LNCaP clone FGC (cell line): ENCODE measurements around the gene PRTN3.
A peak's percentile ranks its signal among the peaks of the same experiment; 100 is the strongest.
"Not testable (repeated sequence)": the region's sequence is repeated elsewhere in the genome, so short reads cannot be mapped to it uniquely, and the experiment has no call there.

Experiments used
- DNase-seq: peaks from one replicate; pipeline ENCODE4 v3.0.0-alpha.2; 2011; ENCODE audit warnings: low read depth
- H3K4me3 ChIP-seq: 2 replicates; pipeline ENCODE4 v1.5.1; 2011; ENCODE audit warnings: mild to moderate bottlenecking, low read depth, low read length, control low read depth
- TF ChIP-seq, protein P1 (sequence below): IDR thresholded peaks from 2 replicates; pipeline ENCODE4 v1.5.1; 2012; ENCODE audit warnings: mild to moderate bottlenecking; ENCODE audit not compliant: control insufficient read depth, insufficient read depth; ENCODE audit errors: extremely low read depth

Gene PRTN3

DNA sequence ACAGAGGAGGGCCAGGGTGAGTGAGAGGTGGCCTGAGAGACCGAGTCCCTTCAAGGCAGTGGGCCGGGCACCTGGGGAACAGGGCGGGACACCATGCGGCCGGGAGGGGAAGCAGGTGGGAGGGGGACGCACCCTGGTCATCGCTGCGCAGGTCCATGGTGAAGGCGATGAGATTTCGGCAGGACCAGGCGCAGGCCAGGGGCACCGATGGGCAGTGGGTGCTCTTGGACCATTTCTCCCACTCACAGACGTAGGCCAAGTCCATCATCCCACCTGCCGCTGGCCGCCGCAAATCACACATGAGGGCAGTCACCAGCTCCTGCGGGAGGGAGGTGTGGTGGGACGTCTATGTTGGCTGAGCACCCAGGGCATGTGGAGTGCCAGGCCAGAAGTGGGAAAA, 50.0 kb downstream of the PRTN3 start:
- TF ChIP-seq, protein P1, sequence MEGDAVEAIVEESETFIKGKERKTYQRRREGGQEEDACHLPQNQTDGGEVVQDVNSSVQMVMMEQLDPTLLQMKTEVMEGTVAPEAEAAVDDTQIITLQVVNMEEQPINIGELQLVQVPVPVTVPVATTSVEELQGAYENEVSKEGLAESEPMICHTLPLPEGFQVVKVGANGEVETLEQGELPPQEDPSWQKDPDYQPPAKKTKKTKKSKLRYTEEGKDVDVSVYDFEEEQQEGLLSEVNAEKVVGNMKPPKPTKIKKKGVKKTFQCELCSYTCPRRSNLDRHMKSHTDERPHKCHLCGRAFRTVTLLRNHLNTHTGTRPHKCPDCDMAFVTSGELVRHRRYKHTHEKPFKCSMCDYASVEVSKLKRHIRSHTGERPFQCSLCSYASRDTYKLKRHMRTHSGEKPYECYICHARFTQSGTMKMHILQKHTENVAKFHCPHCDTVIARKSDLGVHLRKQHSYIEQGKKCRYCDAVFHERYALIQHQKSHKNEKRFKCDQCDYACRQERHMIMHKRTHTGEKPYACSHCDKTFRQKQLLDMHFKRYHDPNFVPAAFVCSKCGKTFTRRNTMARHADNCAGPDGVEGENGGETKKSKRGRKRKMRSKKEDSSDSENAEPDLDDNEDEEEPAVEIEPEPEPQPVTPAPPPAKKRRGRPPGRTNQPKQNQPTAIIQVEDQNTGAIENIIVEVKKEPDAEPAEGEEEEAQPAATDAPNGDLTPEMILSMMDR, result no peak

GRCh38 chr19:891421-892200, 50.8 kb downstream of the PRTN3 start:
- H3K4me3 ChIP-seq, result peak overlapping the region; percentile 88
- not testable (repeated sequence) for DNase-seq

More for the DNA sequence above, 50.0 kb downstream of the PRTN3 start:
- H3K4me3 ChIP-seq, result no peak overlapping the region
- no peak for DNase-seq

DNA sequence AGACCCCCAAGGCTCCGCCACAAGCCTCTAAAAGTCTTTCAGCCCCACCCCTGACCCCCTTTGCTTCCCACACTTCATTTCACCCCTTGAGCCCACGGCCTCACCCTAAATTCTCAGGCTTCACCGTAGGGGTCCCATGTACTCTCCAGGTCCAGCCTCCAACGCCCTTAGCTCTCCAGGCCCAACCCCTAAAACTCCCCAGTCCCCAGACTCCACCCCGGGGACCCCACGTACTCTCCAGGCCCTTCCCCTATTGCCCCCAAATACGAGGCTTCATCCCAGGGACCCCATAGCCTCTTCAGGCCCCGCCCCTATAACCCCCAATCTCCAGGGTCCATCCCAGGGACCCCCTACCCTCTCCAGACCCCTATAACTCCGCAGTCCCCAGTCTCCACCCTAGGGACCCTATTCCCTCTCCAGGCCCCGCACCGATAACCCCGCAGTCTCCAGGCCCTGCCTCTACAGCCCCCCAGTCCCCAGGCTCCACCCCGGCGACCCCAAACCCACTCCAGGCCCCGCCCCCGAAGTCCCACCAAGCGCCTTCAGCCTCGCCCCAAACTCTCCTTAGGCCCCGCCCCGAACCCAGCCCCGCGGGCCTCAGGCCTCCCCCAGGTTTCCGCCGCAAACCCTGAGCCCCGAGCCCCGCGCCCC, 51.6 kb downstream of the PRTN3 start:
- peak overlapping the region; percentile 88 for H3K4me3 ChIP-seq
- no peak for DNase-seq
- TF ChIP-seq, protein P1, result no peak

DNA sequence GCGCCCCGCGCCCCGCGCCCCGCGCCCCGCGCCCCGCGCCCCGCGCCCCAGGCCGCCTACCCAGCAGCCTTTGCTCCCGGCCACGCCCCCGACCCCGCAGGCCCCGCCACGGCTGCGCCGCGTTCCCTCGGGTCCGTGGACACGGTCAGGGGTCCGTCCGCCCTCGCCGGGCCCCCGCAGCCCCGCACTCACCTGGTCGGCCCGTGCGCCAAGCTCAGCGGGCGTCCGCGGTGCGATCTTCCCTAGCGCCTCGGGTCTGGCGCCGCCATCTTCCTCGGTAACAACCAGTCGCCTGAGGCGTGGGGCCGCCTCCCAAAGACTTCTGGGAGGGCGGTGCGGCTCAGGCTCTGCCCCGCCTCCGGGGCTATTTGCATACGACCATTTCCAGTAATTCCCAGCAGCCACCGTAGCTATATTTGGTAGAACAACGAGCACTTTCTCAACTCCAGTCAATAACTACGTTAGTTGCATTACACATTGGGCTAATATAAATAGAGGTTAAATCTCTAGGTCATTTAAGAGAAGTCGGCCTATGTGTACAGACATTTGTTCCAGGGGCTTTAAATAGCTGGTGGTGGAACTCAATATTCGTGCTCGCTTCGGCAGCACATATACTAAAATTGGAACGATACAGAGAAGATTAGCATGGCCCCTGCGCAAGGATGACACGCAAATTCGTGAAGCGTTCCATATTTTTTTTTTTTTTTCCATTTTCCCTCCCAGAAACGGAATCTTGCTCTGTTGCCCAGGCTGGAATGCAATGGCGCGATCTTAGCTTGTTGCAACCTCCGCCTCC, 52.3 kb downstream of the PRTN3 start, which contains the start of the genes MED16 and RNU6-9:
Gene MED16 (minus strand): TSS at position 294 of the 796 bp plus-strand sequence. CDS start 2,056 bp downstream, outside the sequence.
Gene RNU6-9 (plus strand): TSS at position 591 of the 796 bp plus-strand sequence.
- peak within 1 kb of the TSS; percentile 88 for H3K4me3 ChIP-seq
- peak; percentile 75 for DNase-seq
- TF ChIP-seq, protein P1, result no peak

DNA sequence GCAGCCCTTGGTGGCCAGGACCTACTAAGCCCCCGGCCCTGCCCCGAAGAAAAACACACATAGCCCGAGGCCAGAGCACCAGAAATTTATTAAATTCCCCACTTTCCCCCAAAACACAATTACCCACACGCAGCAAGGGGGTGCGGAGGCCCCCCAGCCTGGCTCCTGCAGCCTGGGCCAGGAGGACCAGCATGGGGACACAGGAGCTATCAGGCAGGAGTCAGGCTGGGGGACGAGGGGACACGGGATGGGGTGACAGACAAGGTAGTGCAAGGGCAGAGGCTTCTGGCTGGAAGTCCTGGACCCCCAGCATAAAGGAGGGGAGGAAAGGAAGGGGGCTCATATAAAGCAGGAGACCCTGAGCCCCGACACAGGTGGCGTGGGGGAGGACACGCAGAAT, 55.6 kb downstream of the PRTN3 start:
- DNase-seq, result no peak
- TF ChIP-seq, protein P1, result no peak
- no peak overlapping the region for H3K4me3 ChIP-seq

GRCh38 chr19:896999-897398, 56.2 kb downstream of the PRTN3 start:
- no peak overlapping the region for H3K4me3 ChIP-seq
- TF ChIP-seq, protein P1, result no peak
- no peak for DNase-seq

- H3K4me3 ChIP-seq, result no peak overlapping the region
- DNase-seq, result no peak
- TF ChIP-seq, protein P1, result no peak
Observed at GRCh38 chr19:897442-898039, 56.7 kb downstream of the PRTN3 start.
